K562 (cell line): ENCODE results near the gene SCART1. TPM values are rescaled to one million over a fixed set of nuclear protein-coding genes. Genes with fewer than 3 reads are reported as not detected.

Experiments
- ATAC-seq: fragments of 200-7000 bp; cut with Tn5 transposase; 3 replicates; pipeline ENCODE4 v1.9.1; 2020; ENCODE audit warnings: moderate library complexity
- BruUV-seq: library from RNA; stranded (reverse); fragments of 400-500 nt; replicated peaks from 2 replicates; lab custom pipeline; 2021; lab: Mats Ljungman, UMichigan
- CTCF ChIA-PET: fragments of 300-600 bp; formaldehyde crosslinking; extraction: SDS; loops from one replicate; lab custom pipeline; 2021; ENCODE audit warnings: low intra/inter-chr PET ratio; lab: Yijun Ruan, JAX
- POLR2A ChIA-PET: fragments of 300-600, 350-650 bp; sonication (Branson Sonifier 250); formaldehyde crosslinking; extraction: SDS; loops from one replicate; lab custom pipeline; 2021; ENCODE audit warnings: antibody characterized with exemption, inconsistent platforms; lab: Yijun Ruan, JAX
- DNase-seq, 4 experiments: peaks; one replicate each; pipeline versions ENCODE4 v3.0.0 to v3.0.0-alpha.2; 2011 to 2018; ENCODE audit warnings: low spot score in 3 of 4, mixed read lengths in 3 of 4; ENCODE audit errors: extremely low read depth in 1 of 4
- FAIRE-seq: peaks from 2 replicates; lab custom pipeline; 2011; peaks lifted over from hg19 to GRCh38; lab: Jason Lieb, UNC
- H2AFZ ChIP-seq: 2 replicates; pipeline ENCODE4 v1.6.0; 2011; ENCODE audit warnings: low read depth, low read length, control low read depth, inconsistent platforms
- H3K27ac ChIP-seq: fragments of 200-600 bp; 3 replicates; pipeline ENCODE4 v1.8.0; 2011; ENCODE audit warnings: low read depth, mild to moderate bottlenecking, control low read depth, inconsistent platforms, low read length, moderate library complexity, mixed read lengths; ENCODE audit errors: extremely low read depth
- H3K27me3 ChIP-seq, 2 experiments: fragments of 300-600 bp in 1 of 2; 2 replicates in 1 of 2; 3 replicates in 1 of 2; pipeline versions ENCODE4 v1.6.0 to v1.8.0; 2011; ENCODE audit warnings: inconsistent platforms in 2 of 2, low read length in 2 of 2, mild to moderate bottlenecking in 1 of 2, mixed read lengths in 1 of 2, moderate library complexity in 1 of 2; ENCODE audit not compliant: control insufficient read depth in 2 of 2, insufficient read depth in 2 of 2
- H3K36me3 ChIP-seq: fragments of 300-600 bp; 3 replicates; pipeline ENCODE4 v1.8.0; 2011; ENCODE audit warnings: mild to moderate bottlenecking, low read length, inconsistent platforms; ENCODE audit not compliant: control insufficient read depth, insufficient read depth
- H3K4me1 ChIP-seq, 2 experiments: fragments of 200-600 bp in 1 of 2; replicated peaks in 1 of 2; 2 replicates in 1 of 2; 3 replicates in 1 of 2; pipeline versions ENCODE4 v1.5.1 to v1.8.0; 2011; ENCODE audit warnings: inconsistent platforms in 2 of 2, low read length in 2 of 2, mild to moderate bottlenecking in 1 of 2, mixed read lengths in 1 of 2, moderate library complexity in 1 of 2; ENCODE audit not compliant: control insufficient read depth in 2 of 2, insufficient read depth in 2 of 2
- H3K4me2 ChIP-seq: 2 replicates; pipeline ENCODE4 v1.6.1; 2011; ENCODE audit warnings: low read length, control low read depth, inconsistent platforms, mixed read lengths; ENCODE audit not compliant: insufficient read depth
- H3K4me3 ChIP-seq: fragments of 200-600 bp; sonication (generic), shearing (Covaris generic); 2 replicates; pipeline ENCODE4 v1.5.1; 2016; ENCODE audit warnings: control low read depth, inconsistent platforms
- H3K79me2 ChIP-seq: fragments of 200-600 bp; 3 replicates; pipeline ENCODE4 v1.8.0; 2011; ENCODE audit warnings: low read length, inconsistent platforms; ENCODE audit not compliant: control insufficient read depth, insufficient read depth
- H3K9ac ChIP-seq, 2 experiments: 2 replicates each; pipeline versions ENCODE4 v1.6.0 to v1.6.1; 2011; ENCODE audit warnings: low read depth in 2 of 2, low read length in 2 of 2, control low read depth in 1 of 2, inconsistent platforms in 1 of 2, mild to moderate bottlenecking in 1 of 2, mixed read lengths in 1 of 2; ENCODE audit not compliant: insufficient read depth in 1 of 2
- H3K9me1 ChIP-seq: one replicate; pipeline ENCODE4 v1.6.0; 2011; ENCODE audit warnings: inconsistent platforms, mild to moderate bottlenecking, low read length, moderate library complexity; ENCODE audit not compliant: control insufficient read depth, insufficient read depth
- H3K9me3 ChIP-seq: replicated peaks from 2 replicates; pipeline ENCODE4 v1.5.1; 2011; ENCODE audit warnings: low read depth, low read length, inconsistent platforms; ENCODE audit not compliant: control insufficient read depth, insufficient read depth
- H4K20me1 ChIP-seq: replicated peaks from 2 replicates; pipeline ENCODE4 v1.6.1; 2011; ENCODE audit warnings: low read length, inconsistent platforms, mixed read lengths; ENCODE audit not compliant: control insufficient read depth, insufficient read depth
- BRCA1 ChIP-seq, 2 experiments: fragments of 450-650 bp in 1 of 2; sonication (generic) in 1 of 2; formaldehyde crosslinking in 1 of 2; IDR thresholded peaks; 2 replicates each; pipeline versions ENCODE4 v1.5.0 to v1.6.1; 2017 to 2020; ENCODE audit warnings: mild to moderate bottlenecking in 1 of 2, missing genetic modification reagents in 1 of 2
- GTF2B ChIP-seq: IDR thresholded peaks from 2 replicates; pipeline ENCODE4 v1.6.1; 2011; ENCODE audit not compliant: insufficient read length; ENCODE audit errors: extremely low read depth
- KDM4B ChIP-seq, 2 experiments: fragments of 450-650 bp in 1 of 2; sonication (generic) in 1 of 2; IDR thresholded peaks; 2 replicates each; pipeline ENCODE4 v1.6.1; 2016 to 2017; ENCODE audit warnings: borderline replicate concordance in 2 of 2, antibody characterized with exemption in 1 of 2, low read depth in 1 of 2, mild to moderate bottlenecking in 1 of 2
- MLLT1 ChIP-seq, 2 experiments: fragments of 450-650 bp; IDR thresholded peaks; 2 replicates each; pipeline ENCODE4 v1.6.1; 2016
- NFRKB ChIP-seq: fragments of 450-650 bp; IDR thresholded peaks from 2 replicates; pipeline ENCODE4 v1.6.1; 2016; ENCODE audit warnings: low read depth
- PCBP2 ChIP-seq: fragments of 200-400 bp; formaldehyde crosslinking; IDR thresholded peaks from 2 replicates; pipeline ENCODE4 v1.6.1; 2018; ENCODE audit warnings: low read length, low read depth, mild to moderate bottlenecking, moderate library complexity; ENCODE audit not compliant: poor library complexity, severe bottlenecking
- RBM39 ChIP-seq: fragments of 200-400 bp; formaldehyde crosslinking; optimal IDR thresholded peaks from 2 replicates; pipeline ENCODE3; 2018; ENCODE audit warnings: low read depth, low read length
- SIRT6 ChIP-seq: IDR thresholded peaks from one replicate; pipeline ENCODE4 v1.6.1; 2012; ENCODE audit warnings: low read depth, mild to moderate bottlenecking, control low read depth, inconsistent platforms, low read length, moderate library complexity
- TCF3 ChIP-seq: sonication (generic); formaldehyde crosslinking; IDR thresholded peaks from 2 replicates; pipeline ENCODE4 v1.4.0; 2020; ENCODE audit warnings: mild to moderate bottlenecking, missing genetic modification reagents
- TEAD4 ChIP-seq, 2 experiments: sonication (generic) in 1 of 2; formaldehyde crosslinking in 1 of 2; IDR thresholded peaks; 2 replicates each; pipeline versions ENCODE4 v1.6.1 to v1.8.0; 2012 to 2022; ENCODE audit warnings: borderline replicate concordance in 1 of 2, inconsistent platforms in 1 of 2, low read length in 1 of 2, mild to moderate bottlenecking in 1 of 2, missing genetic modification reagents in 1 of 2
- U2AF2 ChIP-seq: fragments of 200-400 bp; formaldehyde crosslinking; optimal IDR thresholded peaks from 2 replicates; pipeline ENCODE3; 2017; ENCODE audit warnings: low read depth, mild to moderate bottlenecking, low read length
- USF1 ChIP-seq: sonication (generic); formaldehyde crosslinking; IDR thresholded peaks from 2 replicates; pipeline ENCODE4 v1.9.0; 2022; ENCODE audit warnings: mild to moderate bottlenecking, missing genetic modification reagents
- ZNF212 ChIP-seq: fragments of 450-650 bp; formaldehyde crosslinking; IDR thresholded peaks from 2 replicates; pipeline ENCODE4 v1.4.0; 2020; ENCODE audit warnings: mild to moderate bottlenecking
- ZNF395 ChIP-seq: fragments of 200-800 bp; sonication (Bioruptor generic); IDR thresholded peaks from 2 replicates; pipeline ENCODE4 v1.6.1; 2017; ENCODE audit warnings: missing genetic modification characterization, missing compliant biosample characterization
- WGBS: fragments of 100-300 bp; shearing (Covaris generic); methylation state at CpG from one replicate; pipeline ENCODE4 v1.1.6; 2016; ENCODE audit warnings: low coverage, mixed read lengths; ENCODE audit not compliant: insufficient coverage; ENCODE audit errors: missing lambda C conversion rate; 5-methylcytosine and 5-hydroxymethylcytosine counted together
- in situ Hi-C: fragments of 300-500 bp; cut with MboI; formaldehyde crosslinking; loops from 4 replicates; pipeline ENCODE4 v1.15.0; 2018; ENCODE audit warnings: inconsistent platforms, mixed read lengths
- intact Hi-C: fragments of 100-400 bp; cut with micrococcal nuclease; formaldehyde crosslinking; loops from 2 replicates; pipeline ENCODE4 v1.14.2; 2022
- polyA plus RNA-seq, 8 experiments: library from polyadenylated mRNA; depleted of rRNA in 4 of 8; stranded (reverse) in 5 of 8; unstranded in 3 of 8; fragments of >200 nt; fragmentation: Nextera tagmentation in 2 of 8; fragmentation: Illumina TruSeq in 1 of 8; extraction: Ambion mirVana in 2 of 8; extraction: Trizol in 1 of 8; gene quantifications; 2 replicates each; pipeline versions ENCODE4 v1.2.1 to v1.2.3, GENCODE V29; 2011 to 2014; ENCODE audit warnings: inconsistent platforms in 1 of 8, missing spikeins in 1 of 8
- total RNA-seq, 7 experiments: library from RNA; depleted of rRNA in 6 of 7; stranded (reverse); fragments of >200 nt in 6 of 7; fragmentation: Illumina TruSeq in 2 of 7; extraction: Trizol in 2 of 7; gene quantifications; 2 replicates each; pipeline versions ENCODE4 v1.2.1 to v1.2.3, GENCODE V29; 2011 to 2021; ENCODE audit warnings: low replicate concordance in 1 of 7

The SCART1 gene
- total and polyA plus RNA-seq, 9 of the 15 experiments (the other 6 are each of a cell fraction or from before 2014, with no cell fraction given) = 0.18 to 6.5 (median 4.5) TPM

- in situ Hi-C loops = no loop called here
- 3% methylated on average over 4 of the region's 4 CpGs for WGBS
- no peak overlapping the region for H3K4me3 ChIP-seq
- TF ChIP-seq ZNF395 = no peak
- no peak for TF ChIP-seq RBM39
- no peak for TF ChIP-seq USF1 (CRISPR knock-in tag)
- no peak for TF ChIP-seq TCF3
- no peak for TF ChIP-seq U2AF2
- no peak for TF ChIP-seq KDM4B (IDR thresholded peaks at IDR 0.05; ENCODE audit: borderline replicate concordance in 2 of 2, low read depth in 1 of 2)
- no peak for TF ChIP-seq BRCA1 (IDR thresholded peaks at IDR 0.05)
- no peak for TF ChIP-seq BRCA1 (CRISPR knock-in tag; IDR thresholded peaks at IDR 0.05)
- TF ChIP-seq ZNF212 (CRISPR knock-in tag) = no peak
- no peak for TF ChIP-seq GTF2B
- no peak for TF ChIP-seq PCBP2
- TF ChIP-seq NFRKB = no peak
- no peak for TF ChIP-seq MLLT1 (IDR thresholded peaks at IDR 0.05)
- no peak for TF ChIP-seq TEAD4 (IDR thresholded peaks at IDR 0.05; ENCODE audit: low read length)
- no peak for TF ChIP-seq TEAD4 (CRISPR knock-in tag; IDR thresholded peaks at IDR 0.05; ENCODE audit: borderline replicate concordance)
- TF ChIP-seq SIRT6 = no peak
Measured at GRCh38 chr10:133451346-133451745, 2.4 kb upstream of the SCART1 start.

More at GRCh38 chr10:133451346-133451745, 2.4 kb upstream of the SCART1 start:
- no TSS peak for BruUV-seq
- H3K9ac ChIP-seq = no peak overlapping the region
- no peaks in the 10 kb centered on the region for H3K36me3 ChIP-seq
- peaks cover 2% of the 10 kb centered on the region; the same call in 1 of the 2 replicates for H3K9me3 ChIP-seq
- H2AFZ ChIP-seq = no peak overlapping the region
- no peaks in the 10 kb centered on the region for H4K20me1 ChIP-seq
- POLR2A ChIA-PET = no interaction called here
- H3K4me1 ChIP-seq = peaks cover 0 to 22% of the 10 kb centered on the region in 2 experiments; a peak in 2 of 5 replicates
- CTCF ChIA-PET = no interaction called here
- H3K79me2 ChIP-seq = no peaks in the 10 kb centered on the region; the same call in 2 of the 3 replicates
- intact Hi-C loops = no loop called here
- no peak for FAIRE-seq
- no peak overlapping the region for H3K27ac ChIP-seq
- DNase-seq = no peak
- H3K9me1 ChIP-seq = no peaks in the 10 kb centered on the region
- H3K4me2 ChIP-seq = no peak overlapping the region
- ATAC-seq = no peak
- peaks cover 0 to 16% of the 10 kb centered on the region in 2 experiments; a peak in 2 of 5 replicates for H3K27me3 ChIP-seq
